Measurements from ENCODE around the gene CRIP2.
A peak's percentile ranks its signal among the peaks of the same experiment; 100 is the strongest.

The CRIP2 gene

GRCh38 chr14:105473677-105474482 is 741 bp upstream of the CRIP2 start:
- Histone ChIP-seq H3K4me3 (peak overlapping the region; percentile 51 to 88 (median 57)), H3K27ac (peak overlapping the region; percentile 34 to 96 (median 78))

GRCh38 chr14:105475269-105476096 is 862 bp downstream of the CRIP2 start:
- peak overlapping the region; percentile 75 to 98 (median 90) for H3K27ac ChIP-seq
- H3K4me3 ChIP-seq, result peak overlapping the region; percentile 57 to 88 (median 73)

GRCh38 chr14:105476097-105476830 is 1.6 kb downstream of the CRIP2 start:
- H3K4me3 ChIP-seq, result peak overlapping the region; percentile 57 to 88 (median 73)
- H3K27ac ChIP-seq, result peak overlapping the region; percentile 75 to 98 (median 90)

GRCh38 chr14:105476831-105477659 is 2.4 kb downstream of the CRIP2 start:
- peak overlapping the region; percentile 57 to 88 (median 73) for H3K4me3 ChIP-seq
- H3K27ac ChIP-seq, result peak overlapping the region in 20 of 21 experiments; percentile 75 to 98 (median 90)

- H3K4me3 ChIP-seq, result peak overlapping the region in 1 of 7 experiments; percentile 7
- peak overlapping the region in 9 of 21 experiments; percentile 29 to 98 (median 83) for H3K27ac ChIP-seq
These were observed 3.2 kb downstream of the CRIP2 start for GRCh38 chr14:105477660-105478397.

- H3K27ac ChIP-seq, result peak overlapping the region in 7 of 21 experiments; percentile 12 to 62 (median 38)
- peak overlapping the region in 1 of 7 experiments; percentile 7 for H3K4me3 ChIP-seq
These were observed 4.0 kb downstream of the CRIP2 start for GRCh38 chr14:105478398-105479251.

GRCh38 chr14:105479431-105480158 is 5.0 kb downstream of the CRIP2 start:
- no peak overlapping the region for H3K4me3 ChIP-seq
- H3K27ac ChIP-seq, result peak overlapping the region in 7 of 21 experiments; percentile 93 to 99 (median 97)

- Histone ChIP-seq H3K27ac (peak overlapping the region in 19 of 21 experiments; percentile 0 to 99 (median 95)), H3K4me3 (no peak overlapping the region)
These were observed 5.7 kb downstream of the CRIP2 start for GRCh38 chr14:105480199-105480746.

- peak overlapping the region; percentile 84 to 99 (median 95) for H3K27ac ChIP-seq
- peak overlapping the region; percentile 20 to 31 (median 28) for H3K4me3 ChIP-seq
These were observed 6.5 kb downstream of the CRIP2 start for GRCh38 chr14:105480807-105481801.

- H3K27ac ChIP-seq, result peak overlapping the region; percentile 84 to 99 (median 95)
- H3K4me3 ChIP-seq, result peak overlapping the region; percentile 20 to 31 (median 28)
These were observed 7.4 kb downstream of the CRIP2 start for GRCh38 chr14:105481886-105482457.

- no peak overlapping the region for H3K4me3 ChIP-seq
- peak overlapping the region; percentile 51 to 99 (median 95) for H3K27ac ChIP-seq
These were observed 8.0 kb downstream of the CRIP2 start for GRCh38 chr14:105482486-105483110.

GRCh38 chr14:105483300-105484068 is 8.9 kb downstream of the CRIP2 start:
- no peak overlapping the region for H3K4me3 ChIP-seq
- H3K27ac ChIP-seq, result peak overlapping the region in 19 of 21 experiments; percentile 18 to 99 (median 95)

All from skin epidermis (tissue), 12 donors.